ENCODE results near the gene VSIG4.
A peak's percentile ranks its signal among the peaks of the same experiment; 100 is the strongest.

DNA sequence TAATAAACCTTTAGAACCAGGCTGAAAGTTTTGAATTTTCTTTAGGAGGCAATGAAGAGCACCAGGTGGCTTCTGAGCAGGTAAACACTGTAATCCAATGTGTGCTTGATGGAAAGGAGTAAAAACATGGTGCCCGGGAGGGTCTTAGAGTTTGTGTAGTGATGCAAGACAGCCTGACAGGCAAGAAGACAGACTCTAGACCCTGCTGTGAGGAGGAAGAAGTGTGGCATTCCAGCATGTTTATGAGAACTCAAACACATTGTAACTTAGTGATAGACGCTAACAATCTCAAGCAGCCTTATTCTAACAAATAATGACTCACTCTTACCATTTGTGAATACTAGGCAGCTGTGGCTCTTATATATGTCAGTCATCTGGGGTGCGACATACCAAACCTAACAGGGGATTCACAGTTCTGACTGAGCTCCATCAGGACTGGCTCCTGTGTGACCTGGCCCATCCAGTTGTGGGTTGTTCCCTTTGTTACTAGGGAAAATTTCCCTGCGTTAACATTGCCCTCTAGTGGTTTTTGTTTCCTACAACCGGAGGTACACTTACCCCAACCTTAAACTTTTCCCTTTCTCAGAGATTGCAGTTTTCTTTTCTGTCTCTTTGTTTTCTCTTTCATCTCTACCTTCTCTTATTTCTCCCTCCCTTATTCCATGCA lies 53.8 kb downstream of the VSIG4 start:
- no peak for TF ChIP-seq POLR2A (IDR thresholded peaks at IDR 0.05)
- no peak for TF ChIP-seq POLR2AphosphoS5 (IDR thresholded peaks at IDR 0.05)
- peak; percentile 19 to 35 for TF ChIP-seq CTCF (IDR thresholded peaks at IDR 0.05)
